ACC112 (cell line): ENCODE measurements around the gene PLA1A.
"Not testable (repeated sequence)": the region's sequence is repeated elsewhere in the genome, so short reads cannot be mapped to it uniquely, and the experiment has no call there.

ENCODE experiments used
- H2AFZ ChIP-seq: fragments of 200-600 bp; sonication (generic); one replicate; pipeline ENCODE4 v1.6.0; 2017; ENCODE audit warnings: antibody characterized with exemption, low read length; ENCODE audit not compliant: unreplicated experiment
- H3K27ac ChIP-seq: fragments of 200-600 bp; sonication (generic); 2 replicates; pipeline ENCODE4 v1.5.1; 2014; ENCODE audit warnings: low read depth, mild to moderate bottlenecking, antibody characterized with exemption, low read length, moderate library complexity
- H3K27me3 ChIP-seq: fragments of 200-600 bp; sonication (generic); 2 replicates; pipeline ENCODE4 v1.6.1; 2014; ENCODE audit warnings: mild to moderate bottlenecking, antibody characterized with exemption, low read length, moderate library complexity, mixed read lengths; ENCODE audit not compliant: insufficient read depth
- H3K36me3 ChIP-seq: fragments of 200-600 bp; sonication (generic); 2 replicates; pipeline ENCODE4 v1.6.1; 2016; ENCODE audit warnings: mild to moderate bottlenecking, antibody characterized with exemption, low read length, moderate library complexity, mixed read lengths; ENCODE audit not compliant: insufficient read depth
- H3K4me1 ChIP-seq: fragments of 200-600 bp; sonication (generic); one replicate; pipeline ENCODE4 v1.6.1; 2016; ENCODE audit warnings: low read length, mixed read lengths; ENCODE audit not compliant: insufficient read depth, unreplicated experiment, control insufficient read depth
- H3K4me3 ChIP-seq: fragments of 200-600 bp; sonication (generic); 2 replicates; pipeline ENCODE4 v1.5.1; 2014; ENCODE audit warnings: mild to moderate bottlenecking, low read depth, low read length
- H3K79me2 ChIP-seq: fragments of 200-600 bp; sonication (generic); one replicate; pipeline ENCODE4 v1.6.0; 2016; ENCODE audit warnings: low read length; ENCODE audit not compliant: control insufficient read depth, unreplicated experiment, insufficient read depth

PLA1A gene

DNA sequence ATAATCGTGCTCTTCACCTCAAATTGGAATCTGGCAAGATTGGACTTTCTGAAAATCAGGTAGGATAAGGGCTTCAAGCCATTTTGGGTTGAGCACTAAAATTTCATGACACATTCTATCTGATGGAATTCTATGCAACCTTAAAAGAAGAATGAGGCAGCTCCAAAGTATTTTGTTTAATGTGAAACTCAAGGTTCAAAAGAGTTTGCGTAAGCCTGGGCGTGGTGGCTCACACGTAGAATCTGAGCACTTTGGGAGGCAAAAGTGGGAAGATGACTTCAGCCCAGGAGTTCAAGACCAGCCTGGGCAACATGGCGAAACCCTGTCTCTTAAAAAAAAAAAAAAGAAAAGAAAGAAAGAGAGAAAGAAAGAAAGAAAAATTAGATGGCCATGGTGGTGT lies 3.6 kb upstream of the PLA1A start:
- no peak overlapping the region for H3K4me3 ChIP-seq
- H3K4me1 ChIP-seq = peaks cover 8% of the 10 kb centered on the region
- no peaks in the 10 kb centered on the region for H3K27me3 ChIP-seq
- no peaks in the 10 kb centered on the region for H3K79me2 ChIP-seq
- peaks cover 3% of the 10 kb centered on the region; the same call in 1 of the 2 replicates for H3K36me3 ChIP-seq
- H3K27ac ChIP-seq = no peak overlapping the region
- no peak overlapping the region for H2AFZ ChIP-seq

DNA sequence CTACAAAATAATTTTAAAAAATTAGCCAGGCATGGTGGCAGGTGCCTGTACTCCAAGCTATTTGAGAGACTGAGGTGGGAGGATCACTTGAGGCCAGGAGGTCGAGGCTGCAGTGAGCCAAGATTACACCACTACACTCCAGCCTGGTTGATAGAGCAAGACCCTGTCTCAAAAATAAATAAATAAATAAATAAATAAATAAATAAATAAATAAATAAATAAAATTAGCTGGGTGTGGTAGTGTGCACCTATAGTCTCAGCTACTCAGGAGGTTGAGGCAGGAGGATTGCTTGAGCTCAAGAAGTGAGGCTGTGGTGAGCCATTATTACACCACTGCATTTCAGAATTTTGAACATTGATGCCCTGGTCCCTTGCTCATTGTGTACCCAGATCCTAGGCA lies 2.8 kb upstream of the PLA1A start:
- H3K27me3 ChIP-seq, H3K27ac ChIP-seq, H3K4me1 ChIP-seq, H3K4me3 ChIP-seq, H2AFZ ChIP-seq, H3K36me3 ChIP-seq, H3K79me2 ChIP-seq: not testable (repeated sequence)

DNA sequence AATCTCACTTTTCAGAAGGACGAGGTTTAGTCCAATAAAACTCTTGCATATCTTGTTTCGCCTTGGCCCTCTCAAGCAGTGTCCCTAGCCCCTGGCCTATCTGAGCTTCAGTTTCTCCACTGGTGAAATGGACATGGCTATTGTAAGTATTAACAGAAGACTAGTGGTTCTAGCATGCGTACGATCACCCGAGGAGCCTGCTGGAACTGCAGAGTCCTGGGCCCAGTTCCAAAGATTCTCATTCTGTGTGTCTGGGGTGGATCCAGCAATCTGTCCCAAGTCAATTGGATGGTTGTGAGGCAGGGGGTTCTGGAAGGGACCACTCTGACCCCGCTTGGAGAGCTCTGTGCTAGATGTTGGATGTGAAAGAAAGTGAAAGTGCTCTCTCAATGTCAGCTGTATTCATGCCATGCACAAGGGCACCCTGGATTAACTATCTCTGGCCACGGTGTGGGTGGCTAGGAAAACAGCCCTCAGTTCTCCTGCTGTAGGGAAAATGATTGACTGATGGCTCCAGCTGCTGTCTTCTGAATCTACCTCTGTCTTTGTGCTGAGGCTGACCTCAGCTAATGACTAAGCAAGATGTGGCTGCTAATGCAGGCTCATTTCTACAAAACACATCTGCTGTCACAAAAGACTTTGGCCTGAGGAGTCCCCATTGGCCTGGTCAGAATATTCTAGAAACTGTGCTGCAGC lies 1.9 kb upstream of the PLA1A start:
- Histone ChIP-seq H3K36me3 (no peaks in the 10 kb centered on the region), H3K4me3 (peak overlapping the region; percentile 65), H3K4me1 (peaks cover 8% of the 10 kb centered on the region), H3K27ac (no peak overlapping the region), H2AFZ (peak overlapping the region; percentile 82), H3K79me2 (no peaks in the 10 kb centered on the region), H3K27me3 (no peaks in the 10 kb centered on the region)

DNA sequence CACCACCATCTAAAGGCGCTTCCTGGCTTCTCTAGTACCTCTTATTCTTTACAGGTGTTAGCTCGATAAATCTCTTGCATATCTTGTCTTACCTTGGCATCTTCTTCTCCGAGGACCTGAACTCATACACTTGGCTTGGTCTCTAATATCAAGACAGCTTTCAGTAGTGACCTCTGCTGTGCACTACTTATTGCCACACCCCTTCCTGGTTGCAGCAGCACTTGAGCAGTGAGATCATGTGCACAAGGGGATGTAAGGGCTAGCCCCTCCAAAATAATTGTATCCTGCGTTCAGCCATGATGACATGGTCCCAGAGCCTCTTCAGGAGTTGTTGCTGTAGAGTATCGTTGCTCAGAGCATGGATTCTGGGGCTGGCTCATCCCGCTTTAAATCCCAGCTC lies 1.3 kb upstream of the PLA1A start:
- Histone ChIP-seq H3K4me3 (no peak overlapping the region), H3K27ac (no peak overlapping the region), H2AFZ (no peak overlapping the region), H3K4me1 (peaks cover 8% of the 10 kb centered on the region), H3K36me3 (no peaks in the 10 kb centered on the region), H3K79me2 (no peaks in the 10 kb centered on the region), H3K27me3 (no peaks in the 10 kb centered on the region)

DNA sequence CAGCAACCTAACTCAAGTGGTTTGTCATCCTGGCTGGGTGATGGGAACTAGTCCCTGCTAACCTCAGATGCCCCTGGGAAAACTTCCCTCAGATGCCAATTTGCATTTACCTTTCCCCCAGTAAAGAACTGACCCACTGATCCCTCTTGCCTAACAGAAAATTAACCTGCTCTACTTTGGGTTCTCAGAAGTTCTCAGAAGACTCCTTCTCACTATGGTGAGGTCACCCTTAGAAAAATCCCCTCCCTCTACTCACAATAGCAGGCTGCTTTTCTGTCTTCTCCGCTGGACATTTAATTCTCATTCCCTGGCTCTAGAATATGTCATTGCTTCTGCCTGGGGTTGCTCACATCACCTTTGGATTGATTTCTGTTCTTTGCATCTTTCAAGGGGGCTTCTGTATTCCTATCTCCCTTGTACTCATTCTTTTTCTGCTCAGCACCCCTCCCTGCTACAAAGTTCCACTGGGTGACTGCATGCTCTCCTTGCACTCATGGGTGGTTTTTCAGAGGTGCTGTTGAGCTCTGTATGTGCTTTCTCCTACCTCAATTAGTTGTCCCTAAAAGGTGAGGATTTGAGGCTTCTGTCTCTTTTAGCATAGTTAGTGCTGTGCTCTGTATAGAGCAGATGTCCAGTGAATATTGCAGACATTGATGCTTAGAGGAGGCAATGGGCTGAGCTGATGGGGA lies 869 bp downstream of the PLA1A start:
- H3K4me3 ChIP-seq = no peak overlapping the region
- no peaks in the 10 kb centered on the region for H3K36me3 ChIP-seq
- H3K27ac ChIP-seq = no peak overlapping the region
- H3K79me2 ChIP-seq = no peaks in the 10 kb centered on the region
- no peak overlapping the region for H2AFZ ChIP-seq
- no peaks in the 10 kb centered on the region for H3K27me3 ChIP-seq
- peaks cover 8% of the 10 kb centered on the region for H3K4me1 ChIP-seq

DNA sequence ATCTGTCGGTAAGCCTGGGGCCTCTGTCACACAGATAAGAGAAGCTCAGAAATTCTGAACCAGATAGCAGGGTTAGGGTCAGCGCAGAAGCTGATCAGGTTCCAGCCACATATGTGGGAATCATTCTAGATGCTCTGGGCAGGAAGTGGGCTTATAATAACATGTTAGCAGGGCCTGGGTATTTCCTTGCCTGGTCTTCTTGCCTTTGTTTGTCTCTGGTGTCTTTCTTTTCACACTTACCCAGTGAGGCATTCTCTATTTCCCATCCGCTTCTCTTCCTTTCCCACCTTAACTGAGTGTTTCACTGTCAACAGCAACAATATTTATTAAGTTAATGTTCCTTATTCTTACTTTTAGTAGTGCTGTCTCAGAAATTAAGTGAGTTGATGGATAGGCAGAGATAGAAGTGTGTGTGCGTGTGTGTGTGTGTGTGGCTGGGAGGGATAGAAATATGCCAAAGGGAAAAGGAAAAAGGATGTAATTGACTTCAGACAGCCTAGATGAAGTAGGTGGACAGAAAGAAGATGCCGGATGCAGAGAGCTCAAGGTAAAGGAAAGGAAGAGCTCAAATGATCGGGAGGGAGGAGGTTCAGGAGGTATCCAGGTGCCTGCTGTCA lies 2.0 kb downstream of the PLA1A start:
- H3K27ac ChIP-seq = no peak overlapping the region
- no peaks in the 10 kb centered on the region for H3K79me2 ChIP-seq
- H3K27me3 ChIP-seq = no peaks in the 10 kb centered on the region
- no peak overlapping the region for H2AFZ ChIP-seq
- no peak overlapping the region for H3K4me3 ChIP-seq
- peaks cover 8% of the 10 kb centered on the region for H3K4me1 ChIP-seq
- H3K36me3 ChIP-seq = no peaks in the 10 kb centered on the region

DNA sequence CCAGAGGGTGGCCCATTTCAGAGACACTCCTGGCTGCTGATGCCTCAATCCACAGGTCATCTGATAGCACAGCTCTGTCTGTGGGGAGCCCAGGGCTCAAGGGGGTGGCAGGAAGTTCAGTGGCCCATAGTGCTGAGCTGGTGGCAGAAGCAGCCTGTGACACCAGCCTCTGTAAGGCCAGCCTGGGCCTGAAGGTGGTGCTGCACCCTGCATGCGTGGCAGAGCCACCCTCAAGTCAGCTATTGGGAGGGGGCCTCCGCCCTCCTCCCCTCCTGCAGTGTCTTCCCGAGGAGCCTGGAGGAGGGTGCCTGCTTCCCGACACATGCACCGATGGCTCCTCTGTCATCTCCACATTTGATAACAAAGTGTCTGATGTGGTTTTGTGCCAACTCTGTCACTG lies 3.0 kb downstream of the PLA1A start:
- Histone ChIP-seq H3K79me2 (no peaks in the 10 kb centered on the region), H3K4me1 (peaks cover 7% of the 10 kb centered on the region), H3K27me3 (no peaks in the 10 kb centered on the region), H3K4me3 (no peak overlapping the region), H2AFZ (no peak overlapping the region), H3K27ac (no peak overlapping the region), H3K36me3 (no peaks in the 10 kb centered on the region)

DNA sequence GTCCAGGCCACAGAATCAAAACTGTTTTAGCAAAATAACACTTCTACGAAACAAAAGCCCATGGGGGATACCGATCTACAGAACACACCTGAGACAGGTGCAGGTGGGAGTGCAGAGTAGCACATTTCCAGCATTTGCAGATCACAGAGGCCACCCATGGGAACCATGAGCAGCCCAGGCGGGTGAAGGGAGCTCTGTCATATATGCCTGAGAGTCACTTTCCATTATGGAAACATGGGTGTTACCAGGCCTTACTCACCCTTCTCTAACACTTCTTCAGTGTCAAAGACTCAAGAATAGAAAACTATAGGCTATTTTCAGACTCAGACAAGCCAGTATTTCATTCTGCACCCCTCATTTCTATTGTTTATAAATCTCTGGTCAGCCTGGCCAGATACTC lies 3.5 kb downstream of the PLA1A start:
- no peak overlapping the region for H2AFZ ChIP-seq
- no peak overlapping the region for H3K27ac ChIP-seq
- H3K36me3 ChIP-seq = no peaks in the 10 kb centered on the region
- no peaks in the 10 kb centered on the region for H3K79me2 ChIP-seq
- H3K4me3 ChIP-seq = no peak overlapping the region
- H3K4me1 ChIP-seq = peaks cover 4% of the 10 kb centered on the region
- H3K27me3 ChIP-seq = no peaks in the 10 kb centered on the region

DNA sequence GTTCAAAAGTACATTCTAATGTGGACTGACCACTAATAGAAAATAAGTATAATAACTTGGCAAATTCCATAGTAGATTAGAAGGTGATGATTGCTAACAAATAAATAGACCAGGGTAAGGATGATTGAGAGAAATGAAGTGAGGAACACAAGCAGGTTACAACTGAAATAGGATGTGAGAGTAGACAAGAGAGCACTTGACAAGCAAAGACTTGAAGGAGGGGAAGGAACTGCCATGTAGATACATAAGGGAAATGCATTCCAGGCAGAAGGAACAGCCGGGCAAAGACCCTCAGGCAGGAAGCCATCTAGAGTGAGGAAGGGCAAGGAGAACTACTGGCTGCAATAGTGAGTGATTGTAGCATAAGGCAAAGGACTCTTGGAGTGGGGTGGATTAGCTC lies 5.0 kb downstream of the PLA1A start:
- Histone ChIP-seq H3K36me3 (no peaks in the 10 kb centered on the region), H3K4me1 (peaks cover 4% of the 10 kb centered on the region), H3K79me2 (no peaks in the 10 kb centered on the region), H2AFZ (no peak overlapping the region), H3K27me3 (0 out of 2 replicates have a peak, but pooled peaks cover 6% of the 10 kb centered on the region), H3K27ac (no peak overlapping the region), H3K4me3 (no peak overlapping the region)

DNA sequence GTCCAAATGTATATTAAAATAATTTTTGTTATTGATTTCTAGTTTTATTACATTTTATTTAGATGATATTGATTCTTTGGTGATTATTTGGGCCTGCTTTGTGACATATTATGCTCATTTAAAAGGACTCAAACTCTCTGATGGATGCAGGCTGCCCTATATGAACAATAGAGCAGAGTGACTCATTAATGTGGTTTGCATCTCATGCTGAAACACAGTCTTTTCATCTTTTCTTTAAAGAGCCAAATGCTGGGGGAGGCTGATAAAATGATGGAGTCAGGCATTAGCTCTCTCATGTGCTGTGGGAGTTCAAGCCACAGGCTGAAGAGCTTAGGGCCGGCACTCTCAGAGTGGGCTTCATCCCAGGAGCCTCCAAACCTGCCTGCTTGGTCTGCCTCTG lies 7.2 kb downstream of the PLA1A start:
- Histone ChIP-seq H3K27me3 (peaks cover 16% of the 10 kb centered on the region; the same call in 1 of the 2 replicates), H3K36me3 (no peaks in the 10 kb centered on the region), H3K4me3 (no peak overlapping the region), H3K4me1 (peaks cover 4% of the 10 kb centered on the region), H3K79me2 (no peaks in the 10 kb centered on the region), H3K27ac (no peak overlapping the region), H2AFZ (no peak overlapping the region)
